Naive thymus-derived CD4-positive, alpha-beta T cell (primary cell): ENCODE results near the gene SCIN. TPM values are rescaled to one million over a fixed set of nuclear protein-coding genes. Genes with fewer than 3 reads are reported as not detected.

Experiments used
- ATAC-seq: fragments of 150-1000 bp; cut with Tn5 transposase; 2 replicates; pipeline ENCODE4 v1.10.0; 2021; ENCODE audit warnings: mild to moderate bottlenecking, moderate library complexity
- CTCF ChIA-PET: fragments of 350-600 bp; sonication (Branson Sonifier 250); formaldehyde crosslinking; loops from one replicate; lab custom pipeline; 2021; ENCODE audit warnings: antibody characterized with exemption; lab: Charles Lee
- POLR2A ChIA-PET: fragments of 350-600 bp; sonication (Branson Sonifier 250); formaldehyde crosslinking; loops from one replicate; lab custom pipeline; 2021; ENCODE audit warnings: antibody characterized with exemption, inconsistent platforms; lab: Charles Lee
- DNase-seq, 9 donors: peaks; one replicate each; pipeline versions ENCODE4 v3.0.0 to v3.0.0-alpha.2; 2020 to 2022; ENCODE audit warnings: mixed read lengths in 1 of 9
- H3K27ac ChIP-seq: one replicate; pipeline ENCODE4 v1.7.0; 2013; ENCODE audit warnings: mild to moderate bottlenecking, low read depth, low read length, moderate library complexity
- H3K27me3 ChIP-seq, 2 donors: one replicate each; pipeline ENCODE4 v1.7.0; 2013; ENCODE audit warnings: low read length in 2 of 2, mild to moderate bottlenecking in 2 of 2, moderate library complexity in 2 of 2; ENCODE audit not compliant: control insufficient read depth in 2 of 2, insufficient read depth in 2 of 2
- H3K36me3 ChIP-seq, 3 experiments: 1 replicate in 2 of 3; 2 replicates in 1 of 3; pipeline ENCODE4 v1.7.0; 2013; ENCODE audit warnings: low read length in 3 of 3, mild to moderate bottlenecking in 3 of 3, moderate library complexity in 1 of 3; ENCODE audit not compliant: insufficient read depth in 3 of 3, control insufficient read depth in 2 of 3
- H3K4me1 ChIP-seq, 2 donors: one replicate each; pipeline ENCODE4 v1.7.0; 2013; ENCODE audit warnings: low read length in 2 of 2, mild to moderate bottlenecking in 2 of 2, moderate library complexity in 1 of 2; ENCODE audit not compliant: control insufficient read depth in 2 of 2, insufficient read depth in 2 of 2
- H3K4me3 ChIP-seq: 2 replicates; pipeline ENCODE4 v1.7.0; 2013; ENCODE audit warnings: mild to moderate bottlenecking, low read length
- H3K9me3 ChIP-seq, 3 experiments: 1 replicate in 2 of 3; 2 replicates in 1 of 3; pipeline ENCODE4 v1.7.0; 2013; ENCODE audit warnings: low read length in 3 of 3; ENCODE audit not compliant: control insufficient read depth in 2 of 3
- H3K27ac Mint-ChIP-seq, 9 donors: one replicate each; pipeline ENCODE4 v1.8.0; 2020 to 2022; ENCODE audit warnings: mixed read lengths in 9 of 9, mild to moderate bottlenecking in 8 of 9, moderate library complexity in 5 of 9, inconsistent platforms in 2 of 9
- H3K27me3 Mint-ChIP-seq, 5 donors: one replicate each; pipeline ENCODE4 v1.8.0; 2021 to 2022; ENCODE audit warnings: mixed read lengths in 5 of 5, mild to moderate bottlenecking in 1 of 5
- H3K36me3 Mint-ChIP-seq, 5 donors: one replicate each; pipeline ENCODE4 v1.8.0; 2020 to 2022; ENCODE audit warnings: mixed read lengths in 5 of 5, mild to moderate bottlenecking in 3 of 5, inconsistent platforms in 1 of 5
- H3K4me1 Mint-ChIP-seq, 7 donors: one replicate each; pipeline ENCODE4 v1.8.0; 2020 to 2022; ENCODE audit warnings: mixed read lengths in 7 of 7, mild to moderate bottlenecking in 3 of 7, inconsistent platforms in 1 of 7
- H3K4me3 Mint-ChIP-seq, 10 donors: one replicate each; pipeline ENCODE4 v1.8.0; 2020 to 2022; ENCODE audit warnings: mild to moderate bottlenecking in 10 of 10, mixed read lengths in 10 of 10, moderate library complexity in 6 of 10, inconsistent platforms in 2 of 10
- H3K9me3 Mint-ChIP-seq, 11 donors: one replicate each; pipeline ENCODE4 v1.8.0; 2020 to 2022; ENCODE audit warnings: mixed read lengths in 11 of 11, mild to moderate bottlenecking in 4 of 11, inconsistent platforms in 1 of 11, moderate library complexity in 1 of 11
- intact Hi-C, 2 donors: fragments of 100-400 bp; cut with micrococcal nuclease; formaldehyde crosslinking; loops; one replicate each; pipeline ENCODE4 v1.15.1; 2023
- polyA plus RNA-seq, 2 donors: library from polyadenylated mRNA; unstranded; fragments of 300-500 nt; fragmentation: Illumina TruSeq; gene quantifications; one replicate each; pipeline ENCODE4 v1.2.3, GENCODE V29; 2021
- total RNA-seq, 6 experiments: library from RNA in 5 of 6; stranded (reverse) in 5 of 6; gene quantifications; 1 replicate in 5 of 6; 2 replicates in 1 of 6; pipeline ENCODE4 v1.2.3 and lab custom pipeline; 2021 to 2026

The SCIN gene
- total and polyA plus RNA-seq, 7 experiments from 2014 or later = 0.16 to 0.95 (median 0.35) TPM; not detected in 3

DNA sequence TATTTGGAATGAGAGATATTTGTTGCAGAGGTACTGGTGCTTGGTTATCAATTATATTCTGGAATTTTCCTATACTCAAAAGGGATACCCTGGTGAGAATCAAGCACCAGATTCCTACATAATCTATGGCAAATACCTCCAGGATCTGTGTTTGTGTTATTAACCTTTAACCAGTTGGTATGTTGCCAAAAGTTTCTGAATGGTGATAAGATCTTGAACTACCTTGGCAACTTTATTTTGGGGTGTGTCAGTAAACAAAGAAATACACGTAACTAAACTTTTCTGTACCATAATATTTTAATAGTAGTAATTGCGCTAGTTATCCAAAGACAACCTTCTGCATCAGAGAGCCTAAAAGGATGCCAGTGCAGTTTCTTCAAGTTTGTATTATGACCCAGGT, 13.4 kb downstream of the SCIN start:
- Histone ChIP-seq H3K27ac (no peak overlapping the region), H3K4me3 (no peak overlapping the region), H3K4me1 (no peaks in the 10 kb centered on the region), H3K36me3 (no peaks in the 10 kb centered on the region), H3K27me3 (no peaks in the 10 kb centered on the region), H3K9me3 (no peaks in the 10 kb centered on the region)
- ChIA-PET CTCF (no interaction called here), POLR2A (no interaction called here)
- no peak overlapping the region for H3K27ac Mint-ChIP-seq
- no peak overlapping the region for H3K4me3 Mint-ChIP-seq
- intact Hi-C loops = no loop called here
- H3K36me3 Mint-ChIP-seq = no peaks in the 10 kb centered on the region
- peaks cover 0 to 5% (median 0%) of the 10 kb centered on the region in 7 donors for H3K4me1 Mint-ChIP-seq
- peaks cover 15 to 35% (median 26%) of the 10 kb centered on the region in 5 donors for H3K27me3 Mint-ChIP-seq
- no peak for DNase-seq
- peaks cover 0 to 2% (median 0%) of the 10 kb centered on the region in 11 donors for H3K9me3 Mint-ChIP-seq
- ATAC-seq = no peak

DNA sequence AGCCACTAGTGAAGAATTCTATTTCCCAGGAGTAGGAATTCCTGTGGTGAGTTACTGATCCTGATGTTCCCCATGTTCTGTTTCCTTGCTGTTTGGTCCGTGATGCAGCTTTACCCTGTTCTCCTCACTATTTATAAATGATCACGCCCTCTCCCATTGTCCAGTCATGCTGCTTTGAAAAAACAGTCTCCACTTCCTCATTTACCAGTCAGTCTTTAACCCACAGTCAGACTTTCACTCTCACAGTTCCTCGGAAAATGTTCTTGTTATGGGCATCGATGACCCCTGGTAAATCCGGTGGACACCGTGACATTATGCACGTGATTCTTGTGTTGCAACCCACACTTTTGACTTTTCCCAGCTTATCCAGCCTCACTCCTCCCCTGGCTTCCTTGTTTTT, 14.4 kb downstream of the SCIN start:
- Histone ChIP-seq H3K4me3 (no peak overlapping the region), H3K36me3 (no peaks in the 10 kb centered on the region), H3K4me1 (no peaks in the 10 kb centered on the region), H3K27ac (no peak overlapping the region), H3K27me3 (no peaks in the 10 kb centered on the region), H3K9me3 (no peaks in the 10 kb centered on the region)
- no peak overlapping the region for H3K27ac Mint-ChIP-seq
- no peak overlapping the region for H3K4me3 Mint-ChIP-seq
- ChIA-PET CTCF (no interaction called here), POLR2A (no interaction called here)
- DNase-seq (no peak), ATAC-seq (peak; percentile 74)
- H3K4me1 Mint-ChIP-seq = peaks cover 0 to 5% (median 0%) of the 10 kb centered on the region in 7 donors
- no peaks in the 10 kb centered on the region for H3K36me3 Mint-ChIP-seq
- H3K9me3 Mint-ChIP-seq = peaks cover 0 to 2% (median 0%) of the 10 kb centered on the region in 11 donors
- intact Hi-C loops = no loop called here
- peaks cover 14 to 35% (median 26%) of the 10 kb centered on the region in 5 donors for H3K27me3 Mint-ChIP-seq

DNA sequence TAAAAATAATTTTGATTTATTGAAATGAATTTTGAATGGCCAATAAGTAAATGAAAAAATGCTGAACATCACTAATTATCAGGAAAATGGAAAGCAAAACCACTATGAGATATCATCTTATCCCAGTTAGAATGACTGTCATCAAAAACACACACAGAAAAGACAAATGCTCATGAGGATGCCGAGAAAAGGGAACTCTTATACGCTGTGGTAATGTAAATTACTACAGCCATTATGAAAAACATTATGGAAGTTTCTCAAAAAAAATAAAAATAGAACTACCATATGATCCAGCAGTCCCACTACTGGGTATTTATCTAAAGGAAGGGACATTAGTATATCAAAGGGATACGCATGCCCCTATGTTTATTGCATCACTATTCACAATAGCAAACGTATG, 15.8 kb downstream of the SCIN start:
- CTCF ChIA-PET = no interaction called here
- POLR2A ChIA-PET = no interaction called here
- Mint-ChIP-seq H3K9me3 (peaks cover 0 to 2% (median 0%) of the 10 kb centered on the region in 11 donors), H3K4me1 (peaks cover 0 to 5% (median 0%) of the 10 kb centered on the region in 7 donors), H3K27ac (no peak overlapping the region), H3K27me3 (peaks cover 14 to 35% (median 25%) of the 10 kb centered on the region in 5 donors), H3K36me3 (no peaks in the 10 kb centered on the region), H3K4me3 (no peak overlapping the region)
- Histone ChIP-seq H3K4me1 (no peaks in the 10 kb centered on the region), H3K27ac (no peak overlapping the region), H3K36me3 (no peaks in the 10 kb centered on the region), H3K4me3 (no peak overlapping the region), H3K27me3 (no peaks in the 10 kb centered on the region), H3K9me3 (no peaks in the 10 kb centered on the region)
- ATAC-seq (no peak), DNase-seq (no peak)
- intact Hi-C loops = no loop called here

DNA sequence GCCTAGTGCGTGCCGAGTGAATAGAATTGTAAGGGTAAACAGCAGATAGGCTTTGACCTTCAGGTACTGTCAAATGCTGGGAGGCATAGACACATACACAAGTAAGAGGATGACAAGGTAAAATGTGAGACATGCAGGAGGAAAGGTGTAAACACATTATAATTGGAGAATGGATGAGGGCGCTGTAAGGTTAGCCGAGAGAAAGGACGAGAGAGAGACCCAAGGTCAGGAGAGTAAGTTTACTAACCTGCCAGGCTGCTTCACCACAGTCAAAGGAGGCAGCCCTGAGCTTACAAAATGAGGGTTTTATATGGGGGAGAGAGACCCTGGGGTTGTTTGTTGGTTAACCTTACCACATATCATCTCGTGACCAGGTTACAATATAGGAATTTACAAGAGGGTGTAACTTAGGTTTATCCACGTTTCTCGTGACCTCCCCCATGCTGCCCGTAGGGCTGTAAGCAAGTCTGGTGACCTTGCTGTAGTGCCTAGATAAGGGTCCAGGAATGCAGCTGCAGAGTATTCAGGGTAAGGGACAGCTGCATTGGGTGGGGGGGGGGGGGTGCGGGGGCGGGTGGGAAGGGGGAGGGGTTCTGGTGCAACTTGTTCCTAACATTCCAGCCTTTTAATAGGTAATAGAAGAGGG, 17.9 kb downstream of the SCIN start:
- H3K9me3 Mint-ChIP-seq = peaks cover 0 to 2% (median 0%) of the 10 kb centered on the region in 11 donors
- H3K36me3 Mint-ChIP-seq = no peaks in the 10 kb centered on the region
- peaks cover 11 to 25% (median 19%) of the 10 kb centered on the region in 5 donors for H3K27me3 Mint-ChIP-seq
- intact Hi-C loops = no loop called here
- H3K4me3 Mint-ChIP-seq = no peak overlapping the region
- Histone ChIP-seq H3K9me3 (no peaks in the 10 kb centered on the region), H3K27me3 (no peaks in the 10 kb centered on the region), H3K36me3 (no peaks in the 10 kb centered on the region), H3K4me1 (no peaks in the 10 kb centered on the region), H3K27ac (no peak overlapping the region), H3K4me3 (no peak overlapping the region)
- DNase-seq = no peak
- H3K4me1 Mint-ChIP-seq = peaks cover 0 to 5% (median 0%) of the 10 kb centered on the region in 7 donors
- ChIA-PET CTCF (no interaction called here), POLR2A (no interaction called here)
- no peak for ATAC-seq
- H3K27ac Mint-ChIP-seq = no peak overlapping the region

DNA sequence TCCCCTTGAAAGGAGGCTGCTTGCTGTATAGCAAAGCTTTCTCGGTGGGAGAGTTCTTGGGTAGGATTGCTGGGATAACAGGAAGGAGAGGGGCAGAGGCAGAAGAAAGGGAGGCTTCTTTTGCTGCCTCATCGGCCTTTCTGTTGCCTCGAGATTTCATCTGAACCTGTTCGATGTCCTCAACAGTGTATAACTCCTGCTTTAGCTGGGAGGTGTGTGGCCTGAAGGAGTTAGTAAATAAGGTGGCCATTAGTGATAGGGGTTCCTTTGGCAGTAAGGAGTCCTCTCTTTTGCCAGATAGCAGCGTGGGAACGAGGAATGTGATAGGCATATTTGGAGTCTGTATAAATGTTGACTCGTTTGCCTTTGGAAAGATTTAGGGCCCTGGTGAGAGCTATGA, 20.0 kb downstream of the SCIN start:
- Mint-ChIP-seq H3K9me3 (peaks cover 0 to 6% (median 0%) of the 10 kb centered on the region in 11 donors), H3K4me3 (no peak overlapping the region), H3K4me1 (no peaks in the 10 kb centered on the region), H3K27ac (no peak overlapping the region), H3K27me3 (peaks cover 2 to 29% (median 12%) of the 10 kb centered on the region in 5 donors), H3K36me3 (no peaks in the 10 kb centered on the region)
- Histone ChIP-seq H3K27me3 (no peaks in the 10 kb centered on the region), H3K36me3 (no peaks in the 10 kb centered on the region), H3K27ac (no peak overlapping the region), H3K4me3 (no peak overlapping the region), H3K9me3 (no peaks in the 10 kb centered on the region), H3K4me1 (no peaks in the 10 kb centered on the region)
- POLR2A ChIA-PET = no interaction called here
- DNase-seq (no peak), ATAC-seq (no peak)
- intact Hi-C loops = no loop called here
- CTCF ChIA-PET = interaction anchor here (0.5 kb wide), 1 partner anchor 93 kb away, joined by 3 read pairs; no protein-coding TSS in a partner anchor

DNA sequence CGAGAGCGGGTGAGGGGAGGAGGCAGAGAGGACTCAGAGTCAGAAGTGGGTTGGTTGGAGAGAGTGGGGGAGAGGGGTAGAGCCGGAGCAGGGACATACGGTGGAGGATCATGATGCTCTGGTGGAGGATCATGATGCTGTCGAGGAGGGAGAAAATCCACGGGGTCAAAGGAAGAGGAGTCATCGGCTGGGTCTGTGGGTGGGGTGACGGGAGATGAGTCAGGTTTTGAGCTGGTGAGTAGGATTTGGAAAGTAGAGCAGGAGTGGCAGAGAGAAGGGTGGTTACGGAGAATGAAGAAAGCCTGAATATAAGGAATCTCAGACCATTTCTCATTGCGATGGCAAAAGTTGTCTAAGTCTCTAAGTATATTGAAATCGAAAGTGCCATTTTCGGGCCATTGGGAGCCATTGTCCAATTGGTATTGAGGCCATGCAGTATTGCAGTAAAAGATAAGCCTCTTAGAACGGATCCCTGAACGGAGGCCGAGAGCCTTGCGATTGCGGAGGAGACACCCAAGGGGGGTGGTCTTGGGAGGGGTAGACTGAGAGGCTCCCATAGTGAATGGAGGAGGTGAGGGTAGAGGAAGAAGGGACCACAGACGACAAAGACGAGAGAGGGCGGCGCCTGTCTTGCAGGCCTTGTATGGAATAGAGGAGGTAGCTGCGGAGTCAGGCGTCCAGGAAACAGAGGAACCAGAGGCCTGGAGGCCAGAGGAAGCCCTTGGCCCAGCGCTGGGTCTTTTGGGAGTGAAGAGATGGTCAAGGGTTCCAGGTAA, 23.8 kb downstream of the SCIN start:
- Mint-ChIP-seq H3K27ac (no peak overlapping the region), H3K4me1 (peaks cover 0 to 1% (median 0%) of the 10 kb centered on the region in 7 donors), H3K36me3 (no peaks in the 10 kb centered on the region), H3K9me3 (peaks cover 0 to 6% (median 0%) of the 10 kb centered on the region in 11 donors), H3K4me3 (no peak overlapping the region), H3K27me3 (peaks cover 0 to 12% (median under 1%) of the 10 kb centered on the region in 5 donors)
- CTCF ChIA-PET = no interaction called here
- ATAC-seq = no peak
- no peaks in the 10 kb centered on the region for H3K9me3 ChIP-seq
- no peak overlapping the region for H3K4me3 ChIP-seq
- H3K4me1 ChIP-seq = no peaks in the 10 kb centered on the region
- DNase-seq = no peak
- intact Hi-C loops = no loop called here
- no peak overlapping the region for H3K27ac ChIP-seq
- no peaks in the 10 kb centered on the region for H3K27me3 ChIP-seq
- POLR2A ChIA-PET = no interaction called here
- no peaks in the 10 kb centered on the region for H3K36me3 ChIP-seq
